ENCODE measurements around the gene RILP. TPM values are rescaled to one million over a fixed set of nuclear protein-coding genes. Genes with fewer than 3 reads are reported as not detected.

Gene RILP
- total RNA-seq, 1 experiment from 2014 or later = 11.6 TPM

GRCh38 chr17:1626333-1626732 is 23.3 kb downstream of the RILP start:
- peaks cover 13 to 42% of the 10 kb centered on the region in 2 experiments for H3K4me1 ChIP-seq (ENCODE audit: control insufficient read depth in 1 of 2, insufficient read depth in 2 of 2, low read length in 2 of 2)
- no peak overlapping the region for H3K27ac ChIP-seq (ENCODE audit: low read depth, low read length)
- intact Hi-C loops (cut with micrococcal nuclease) = no loop called here
- no peaks in the 10 kb centered on the region for H3K79me2 ChIP-seq (ENCODE audit: insufficient read depth, low read length)
- ChIA-PET CTCF (interaction anchor here (0.8 to 1.1 kb wide), 2 partner anchors 8 to 51 kb away, joined by 3 to 7 read pairs; no protein-coding TSS in a partner anchor), POLR2A (no interaction called here), RAD21 (ENCODE audit: low non-redundant PET in 1 of 2, low total read pairs in 2 of 2, uncharacterized antibody in 2 of 2, unreplicated experiment in 2 of 2) (interaction anchor here in 1 of 2 experiments (0.6 to 1.5 kb wide), 2 partner anchors 52 to 110 kb away, joined by 3 to 4 read pairs; partner anchors contain the start of gene INPP5K)
- no peak for DNase-seq (ENCODE audit: low read depth, low spot score)
- TF ChIP-seq EZH2phosphoT487 (IDR thresholded peaks at IDR 0.05; ENCODE audit: borderline replicate concordance) = no peak
- no peak for TF ChIP-seq EGR1 (IDR thresholded peaks at IDR 0.05; ENCODE audit: low read depth)
- TF ChIP-seq FOSL1 (IDR thresholded peaks at IDR 0.05; ENCODE audit: low read depth) = no peak
- TF ChIP-seq ZNF274 (IDR thresholded peaks at IDR 0.05; ENCODE audit: low read depth, low read length) = no peak
- no peak for TF ChIP-seq POLR2AphosphoS5 (IDR thresholded peaks at IDR 0.05; ENCODE audit: low read depth, low read length)
- no peak for TF ChIP-seq JUND (IDR thresholded peaks at IDR 0.05)
- no peak for TF ChIP-seq CTCF (IDR thresholded peaks at IDR 0.05 in 2 of 3, conservative IDR thresholded peaks at IDR 0.05 in 1 of 3; ENCODE audit: borderline replicate concordance in 1 of 3, insufficient read depth in 1 of 3, low read depth in 2 of 3, low read length in 2 of 3)
- no peak for TF ChIP-seq POLR2A (IDR thresholded peaks at IDR 0.05; ENCODE audit: borderline replicate concordance, extremely low read depth, insufficient read depth, insufficient read length)
- TF ChIP-seq TCF7L2 (IDR thresholded peaks at IDR 0.05; ENCODE audit: borderline replicate concordance, extremely low read depth, insufficient read depth, insufficient read length) = no peak
- no peak for TF ChIP-seq SRF (IDR thresholded peaks at IDR 0.05; ENCODE audit: low read depth)
- TF ChIP-seq, protein P1, sequence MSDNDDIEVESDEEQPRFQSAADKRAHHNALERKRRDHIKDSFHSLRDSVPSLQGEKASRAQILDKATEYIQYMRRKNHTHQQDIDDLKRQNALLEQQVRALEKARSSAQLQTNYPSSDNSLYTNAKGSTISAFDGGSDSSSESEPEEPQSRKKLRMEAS (IDR thresholded peaks at IDR 0.05) = no peak
- no peaks in the 10 kb centered on the region for H3K9me3 ChIP-seq (ENCODE audit: control insufficient read depth in 1 of 2, insufficient read depth in 1 of 2, low read depth in 1 of 2, low read length in 2 of 2)
- H3K36me3 ChIP-seq (ENCODE audit: control insufficient read depth in 1 of 2, insufficient read depth in 2 of 2, low read length in 2 of 2) = no peaks in the 10 kb centered on the region
- no peak for ATAC-seq
- H2AFZ ChIP-seq (ENCODE audit: low read depth, low read length, poor library complexity, severe bottlenecking) = no peak overlapping the region
- no peaks in the 10 kb centered on the region for H3K9me2 ChIP-seq (ENCODE audit: insufficient read depth)
- no peak overlapping the region for H3K4me3 ChIP-seq (replicated peaks in 1 of 2; ENCODE audit: low read depth in 1 of 2, low read length in 2 of 2)
- H4K20me1 ChIP-seq (ENCODE audit: insufficient read depth) = no peaks in the 10 kb centered on the region
- no peak overlapping the region for H3K4me2 ChIP-seq (ENCODE audit: low read length)
- H3K27me3 ChIP-seq (ENCODE audit: insufficient read depth, low read length) = no peaks in the 10 kb centered on the region
- no TSS peak for BruUV-seq (replicated peaks)
- no peak overlapping the region for H3K9ac ChIP-seq (ENCODE audit: low read length)

All from HCT116 (cell line).